GM18907 (cell line): ENCODE results near the gene C2orf81.

Experiments used
- ATAC-seq: cut with Tn5 transposase; IDR thresholded peaks from one replicate; pipeline ENCODE4 v1.9.1; 2021; ENCODE audit warnings: mild to moderate bottlenecking, moderate library complexity; ENCODE audit not compliant: unreplicated experiment

The C2orf81 gene

GRCh38 chr2:74391580-74392448 lies 29.6 kb downstream of the C2orf81 start:
- peak; percentile 71 for ATAC-seq

- peak; percentile 37 for ATAC-seq
These were observed 30.2 kb downstream of the C2orf81 start for GRCh38 chr2:74391209-74391579.

- ATAC-seq, result no peak
These were observed 30.8 kb downstream of the C2orf81 start for GRCh38 chr2:74390606-74391005.

- no peak for ATAC-seq
These were observed 34.1 kb downstream of the C2orf81 start for GRCh38 chr2:74387346-74387745.

GRCh38 chr2:74385396-74385795 lies 36.0 kb downstream of the C2orf81 start:
- no peak for ATAC-seq

- ATAC-seq, result no peak
These were observed 37.4 kb downstream of the C2orf81 start for GRCh38 chr2:74384051-74384450.

GRCh38 chr2:74383254-74383653 lies 38.2 kb downstream of the C2orf81 start:
- ATAC-seq, result no peak

GRCh38 chr2:74381751-74382150 lies 39.7 kb downstream of the C2orf81 start:
- no peak for ATAC-seq

- peak; percentile 65 for ATAC-seq
These were observed 41.3 kb downstream of the C2orf81 start, which contains the start of gene DCTN1 for GRCh38 chr2:74379851-74380789. Gene DCTN1, minus strand, starts transcription at chr2:74380311. Its CDS starts 274 bp downstream, at chr2:74380037.

- ATAC-seq, result no peak
These were observed 43.4 kb downstream of the C2orf81 start for GRCh38 chr2:74378007-74378406.

- no peak for ATAC-seq
These were observed 45.6 kb downstream of the C2orf81 start for GRCh38 chr2:74375838-74376237.

GRCh38 chr2:74374509-74375205 lies 46.8 kb downstream of the C2orf81 start:
- ATAC-seq, result no peak

- ATAC-seq, result no peak
These were observed 47.4 kb downstream of the C2orf81 start for GRCh38 chr2:74373985-74374384.

- no peak for ATAC-seq
These were observed 48.2 kb downstream of the C2orf81 start for GRCh38 chr2:74373221-74373676.

- no peak for ATAC-seq
These were observed 48.7 kb downstream of the C2orf81 start for GRCh38 chr2:74372674-74373073.

GRCh38 chr2:74371421-74371820 lies 50.0 kb downstream of the C2orf81 start:
- ATAC-seq, result no peak

- ATAC-seq, result no peak
These were observed 51.4 kb downstream of the C2orf81 start for GRCh38 chr2:74369976-74370375.

GRCh38 chr2:74368499-74368898 lies 52.9 kb downstream of the C2orf81 start:
- ATAC-seq, result no peak

- ATAC-seq, result no peak
These were observed 53.6 kb downstream of the C2orf81 start for GRCh38 chr2:74367789-74368188.

- ATAC-seq, result no peak
These were observed 55.4 kb downstream of the C2orf81 start for GRCh38 chr2:74366036-74366435.
